Left lung (tissue), 10 donors: ENCODE data around the gene SLC16A10. TPM values are rescaled to one million over a fixed set of nuclear protein-coding genes. Genes with fewer than 3 reads are reported as not detected.

Source experiments
- ATAC-seq: fragments of 200-7000 bp; cut with Tn5 transposase; one replicate; pipeline ENCODE4 v1.9.1; 2020; ENCODE audit warnings: moderate library complexity
- DNase-seq, 4 donors: peaks; one replicate each; pipeline ENCODE4 v3.0.0-alpha.2; 2013 to 2020
- H3K27ac ChIP-seq, 2 donors: fragments of 200-600 bp; sonication (generic) in 1 of 2; one replicate each; pipeline versions ENCODE4 v1.5.0 to v1.8.0; 2020 to 2021
- H3K27me3 ChIP-seq, 2 donors: fragments of 200-600 bp; sonication (generic) in 1 of 2; one replicate each; pipeline versions ENCODE4 v1.5.0 to v1.8.0; 2020 to 2021
- H3K36me3 ChIP-seq, 2 donors: fragments of 200-600 bp; sonication (generic) in 1 of 2; one replicate each; pipeline versions ENCODE4 v1.5.0 to v1.8.0; 2020 to 2021
- H3K4me1 ChIP-seq, 2 donors: fragments of 200-600 bp; one replicate each; pipeline ENCODE4 v1.8.0; 2021
- H3K4me3 ChIP-seq, 2 donors: fragments of 200-600 bp; sonication (generic) in 1 of 2; one replicate each; pipeline versions ENCODE4 v1.5.0 to v1.8.0; 2020 to 2021; ENCODE audit warnings: mild to moderate bottlenecking in 1 of 2
- H3K9me3 ChIP-seq, 2 donors: fragments of 200-600 bp; sonication (generic) in 1 of 2; one replicate each; pipeline versions ENCODE4 v1.5.0 to v1.8.0; 2020 to 2021
- intact Hi-C, 2 donors: fragments of 100-400 bp; cut with DNase I; formaldehyde crosslinking; loops; one replicate each; pipeline versions ENCODE4 v1.11.2 to v1.14.2; 2022
- polyA plus RNA-seq, 6 donors: library from polyadenylated mRNA; unstranded; fragments of 120-200 nt; gene quantifications; one replicate each; pipeline ENCODE4 v1.2.1, GENCODE V29; 2013; ENCODE audit not compliant: insufficient read length in 6 of 6
- total RNA-seq, 2 donors: library from RNA; stranded (reverse); fragmentation: NEBNext Ultra II Directional; extraction: Animal tissue kit (Norgen Biotek cat#: 25700); gene quantifications; one replicate each; pipeline ENCODE4 v1.2.1, GENCODE V29; 2021
- TF ChIP-seq, protein P1 (sequence below), 2 donors: fragments of 200-600 bp; sonication (generic) in 1 of 2; IDR thresholded peaks; one replicate each; pipeline versions ENCODE4 v1.5.0 to v1.8.0; 2021; ENCODE audit warnings: antibody characterized with exemption in 2 of 2
- donor health status: DM: no; HTN: yes; CAD: no.
- donor health status: DM: no; HTN: no; CAD: no.

The SLC16A10 gene
- total and polyA plus RNA-seq, 8 donors: 5.9 to 9.7 (median 8.0) TPM

DNA sequence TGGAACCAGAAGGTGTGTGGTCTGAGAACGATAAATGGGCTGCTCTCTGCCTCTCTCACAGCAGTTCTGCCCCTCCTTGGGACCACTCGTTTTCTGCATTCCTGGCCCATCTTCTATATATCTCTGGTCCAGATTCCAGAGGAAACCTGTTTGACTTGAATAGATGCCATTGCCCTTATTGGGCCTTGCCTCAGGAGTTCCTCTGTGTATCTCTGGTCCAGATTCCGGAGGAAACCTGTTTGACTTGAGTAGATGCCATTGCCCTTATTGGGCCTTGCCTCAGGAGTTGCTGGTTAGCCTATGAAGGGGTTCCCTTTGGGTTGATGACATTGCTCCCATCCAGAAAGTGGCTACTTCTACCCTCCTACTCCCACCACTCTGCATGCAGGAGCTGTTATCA lies 189.4 kb downstream of the SLC16A10 start:
- DNase-seq (no peak), ATAC-seq (no peak)
- intact Hi-C loops: no loop called here
- Histone ChIP-seq H3K4me1 (no peaks in the 10 kb centered on the region), H3K36me3 (peaks cover 0 to 77% of the 10 kb centered on the region in 2 donors), H3K9me3 (peaks cover 9 to 30% of the 10 kb centered on the region in 2 donors), H3K27ac (no peak overlapping the region), H3K27me3 (no peaks in the 10 kb centered on the region), H3K4me3 (no peak overlapping the region)
- TF ChIP-seq, protein P1, sequence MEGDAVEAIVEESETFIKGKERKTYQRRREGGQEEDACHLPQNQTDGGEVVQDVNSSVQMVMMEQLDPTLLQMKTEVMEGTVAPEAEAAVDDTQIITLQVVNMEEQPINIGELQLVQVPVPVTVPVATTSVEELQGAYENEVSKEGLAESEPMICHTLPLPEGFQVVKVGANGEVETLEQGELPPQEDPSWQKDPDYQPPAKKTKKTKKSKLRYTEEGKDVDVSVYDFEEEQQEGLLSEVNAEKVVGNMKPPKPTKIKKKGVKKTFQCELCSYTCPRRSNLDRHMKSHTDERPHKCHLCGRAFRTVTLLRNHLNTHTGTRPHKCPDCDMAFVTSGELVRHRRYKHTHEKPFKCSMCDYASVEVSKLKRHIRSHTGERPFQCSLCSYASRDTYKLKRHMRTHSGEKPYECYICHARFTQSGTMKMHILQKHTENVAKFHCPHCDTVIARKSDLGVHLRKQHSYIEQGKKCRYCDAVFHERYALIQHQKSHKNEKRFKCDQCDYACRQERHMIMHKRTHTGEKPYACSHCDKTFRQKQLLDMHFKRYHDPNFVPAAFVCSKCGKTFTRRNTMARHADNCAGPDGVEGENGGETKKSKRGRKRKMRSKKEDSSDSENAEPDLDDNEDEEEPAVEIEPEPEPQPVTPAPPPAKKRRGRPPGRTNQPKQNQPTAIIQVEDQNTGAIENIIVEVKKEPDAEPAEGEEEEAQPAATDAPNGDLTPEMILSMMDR (IDR thresholded peaks at IDR 0.05): no peak

DNA sequence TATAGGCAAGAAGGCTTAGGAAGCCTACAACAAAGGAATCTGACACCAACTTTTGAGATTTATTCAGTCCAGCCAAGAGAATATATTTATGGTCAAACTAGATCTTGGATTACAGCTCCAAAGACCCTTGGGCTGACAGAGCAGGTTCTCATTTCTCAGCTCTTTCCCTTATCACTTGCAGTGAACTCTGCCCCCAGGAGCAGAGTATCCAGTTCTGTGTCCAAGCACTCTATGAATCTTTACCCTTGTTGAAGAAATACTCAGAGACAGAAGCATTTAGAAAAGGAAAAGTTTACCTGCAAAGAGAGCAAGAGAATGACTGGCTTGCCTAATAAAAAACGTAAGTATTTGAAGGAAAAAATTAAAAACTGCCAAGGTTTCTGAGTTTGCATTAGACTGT lies 190.5 kb downstream of the SLC16A10 start:
- no peak for ATAC-seq

DNA sequence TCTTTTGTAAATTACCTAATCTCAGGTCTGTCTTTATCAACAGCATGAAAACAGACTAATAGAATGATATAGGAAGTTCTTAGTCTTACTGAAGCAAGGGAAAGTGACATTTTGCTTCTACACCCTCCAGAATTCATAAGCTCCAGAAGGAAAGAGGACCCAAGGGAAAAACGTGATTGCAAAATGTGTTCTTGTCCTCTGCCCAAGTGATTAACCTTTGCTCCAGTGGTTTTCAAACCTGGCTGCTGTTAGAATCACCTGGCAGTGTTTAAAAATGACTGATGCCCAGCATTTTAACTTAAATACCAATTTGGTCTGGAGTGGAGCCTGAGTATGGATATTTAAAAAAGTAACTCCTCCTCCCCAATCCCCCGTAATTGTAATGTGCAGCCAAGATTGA lies 191.4 kb downstream of the SLC16A10 start:
- Histone ChIP-seq H3K4me1 (no peaks in the 10 kb centered on the region), H3K9me3 (peaks cover 9 to 19% of the 10 kb centered on the region in 2 donors), H3K4me3 (no peak overlapping the region), H3K36me3 (peaks cover 0 to 70% of the 10 kb centered on the region in 2 donors), H3K27ac (no peak overlapping the region), H3K27me3 (no peaks in the 10 kb centered on the region)
- TF ChIP-seq, protein P1 (IDR thresholded peaks at IDR 0.05): no peak
- DNase-seq: no peak
- intact Hi-C loops: no loop called here
- no peak for ATAC-seq

More for the DNA sequence above, 190.5 kb downstream of the SLC16A10 start:
- Histone ChIP-seq H3K4me1 (no peaks in the 10 kb centered on the region), H3K4me3 (no peak overlapping the region), H3K9me3 (peaks cover 9 to 29% of the 10 kb centered on the region in 2 donors), H3K36me3 (peaks cover 0 to 72% of the 10 kb centered on the region in 2 donors), H3K27me3 (no peaks in the 10 kb centered on the region), H3K27ac (no peak overlapping the region)
- TF ChIP-seq, protein P1 (IDR thresholded peaks at IDR 0.05): no peak
- DNase-seq: no peak
- intact Hi-C loops: no loop called here

DNA sequence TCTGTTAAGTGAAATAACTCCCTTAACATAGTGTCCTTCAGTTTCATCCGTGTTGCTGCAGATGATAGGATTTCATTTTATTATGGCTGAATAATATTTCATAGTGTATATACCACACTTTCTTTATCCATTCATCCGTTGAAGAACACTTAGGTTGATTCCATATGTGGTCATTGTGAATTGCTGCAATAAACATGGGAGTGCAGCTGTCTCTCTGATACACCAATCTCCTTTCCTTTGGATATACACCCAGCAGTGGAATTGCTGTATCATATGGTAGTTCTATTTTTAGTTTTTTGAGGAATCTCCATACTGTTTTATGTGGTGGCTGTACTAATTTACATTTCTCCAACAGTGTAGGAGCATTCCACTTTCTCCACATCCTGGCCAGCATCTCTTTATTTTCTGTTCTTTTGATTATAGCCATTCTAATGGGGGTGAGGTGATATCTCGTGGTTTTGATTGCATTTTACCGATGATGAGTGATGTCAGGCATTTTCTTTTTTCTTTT lies 193.2 kb downstream of the SLC16A10 start:
- Histone ChIP-seq H3K27me3 (no peaks in the 10 kb centered on the region), H3K9me3 (peaks cover 0 to 2% of the 10 kb centered on the region in 2 donors), H3K27ac (no peak overlapping the region), H3K36me3 (peaks cover 0 to 56% of the 10 kb centered on the region in 2 donors), H3K4me1 (no peaks in the 10 kb centered on the region), H3K4me3 (no peak overlapping the region)
- intact Hi-C loops: no loop called here
- ATAC-seq (no peak), DNase-seq (no peak)
- TF ChIP-seq, protein P1 (IDR thresholded peaks at IDR 0.05): no peak

Other genes with a start within 250 kb of the SLC16A10 start
- gene AMD1, start 212.7 kb upstream of the SLC16A10 start, total RNA-seq: 10 to 100 TPM; 45.4 to 99.9 TPM
- gene AMD1, start 212.7 kb upstream of the SLC16A10 start, polyA plus RNA-seq: 10 to 100 TPM; 57.0 to 63.6 (median 58.7) TPM
- gene GTF3C6, start 128.8 kb upstream of the SLC16A10 start, total RNA-seq: 10 to 100 TPM; 71.0 to 74.7 TPM
- gene GTF3C6, start 128.8 kb upstream of the SLC16A10 start, polyA plus RNA-seq: 10 to 100 TPM; 64.8 to 79.1 (median 67.7) TPM
- gene RPF2, start 105.5 kb upstream of the SLC16A10 start, total RNA-seq: 10 to 100 TPM; 20.8 to 28.3 TPM
- 10 to 100 TPM; 27.3 to 36.0 (median 29.8) TPM for gene RPF2, start 105.5 kb upstream of the SLC16A10 start, polyA plus RNA-seq